Measurements from ENCODE around the gene MTTP.

MTTP gene

GRCh38 chr4:99633772-99634171 lies 59.1 kb downstream of the MTTP start:
- Histone ChIP-seq H2AK5ac (ENCODE audit: low read length) (no peak overlapping the region), H3K27ac (ENCODE audit: low read depth, low read length) (no peak overlapping the region), H3K36me3 (ENCODE audit: control insufficient read depth in 1 of 2, insufficient read depth in 2 of 2, low read length in 2 of 2) (no peaks in the 10 kb centered on the region), H3K9ac (ENCODE audit: low read length) (no peak overlapping the region), H2AFZ (ENCODE audit: insufficient read depth, low read length, poor library complexity) (no peak overlapping the region), H4K8ac (ENCODE audit: low read depth, low read length) (no peak overlapping the region), H3K79me2 (ENCODE audit: control insufficient read depth, insufficient read depth, low read length, poor library complexity) (no peaks in the 10 kb centered on the region), H3K27me3 (ENCODE audit: insufficient read depth, low read length) (no peaks in the 10 kb centered on the region), H3K23ac (ENCODE audit: low read length) (no peak overlapping the region), H4K12ac (ENCODE audit: low read depth, low read length) (no peak overlapping the region), H4K91ac (ENCODE audit: low read depth, low read length) (no peak overlapping the region), H2BK12ac (ENCODE audit: low read length) (no peak overlapping the region), H3K4me3 (ENCODE audit: low read depth, low read length) (no peak overlapping the region), H3K18ac (ENCODE audit: low read length) (no peak overlapping the region), H3K4me1 (ENCODE audit: control insufficient read depth in 1 of 2, insufficient read depth in 2 of 2, low read length in 2 of 2) (no peaks in the 10 kb centered on the region), H2BK120ac (ENCODE audit: insufficient read depth, low read length, poor library complexity) (no peak overlapping the region), H2BK5ac (ENCODE audit: low read depth, low read length, poor library complexity) (no peak overlapping the region), H3K9me3 (ENCODE audit: insufficient read depth, low read depth, low read length) (no peaks in the 10 kb centered on the region), H3K79me1 (ENCODE audit: low read length) (no peaks in the 10 kb centered on the region), H3K14ac (ENCODE audit: low read length) (no peak overlapping the region), H3K4ac (ENCODE audit: low read depth, low read length) (no peak overlapping the region), H3K4me2 (ENCODE audit: low read length) (no peak overlapping the region)
- no CpG with 5 or more reads among the region's 14 CpGs for WGBS (ENCODE audit: extremely low coverage, insufficient coverage, insufficient read length)
- DNase-seq: peak in 1 of 2 donors; percentile 31

- H3K14ac ChIP-seq (ENCODE audit: low read length): no peak overlapping the region
- no peak overlapping the region for H2BK120ac ChIP-seq (ENCODE audit: insufficient read depth, low read length, poor library complexity)
- no peaks in the 10 kb centered on the region for H3K79me2 ChIP-seq (ENCODE audit: control insufficient read depth, insufficient read depth, low read length, poor library complexity)
- H3K27ac ChIP-seq (ENCODE audit: low read depth, low read length): no peak overlapping the region
- no peak overlapping the region for H3K4me3 ChIP-seq (ENCODE audit: low read depth, low read length)
- no peaks in the 10 kb centered on the region for H3K4me1 ChIP-seq (ENCODE audit: control insufficient read depth in 1 of 2, insufficient read depth in 2 of 2, low read length in 2 of 2)
- no peak overlapping the region for H2BK12ac ChIP-seq (ENCODE audit: low read length)
- no peak overlapping the region for H3K4me2 ChIP-seq (ENCODE audit: low read length)
- no peak overlapping the region for H4K12ac ChIP-seq (ENCODE audit: low read depth, low read length)
- no peaks in the 10 kb centered on the region for H3K36me3 ChIP-seq (ENCODE audit: control insufficient read depth in 1 of 2, insufficient read depth in 2 of 2, low read length in 2 of 2)
- no peaks in the 10 kb centered on the region for H3K79me1 ChIP-seq (ENCODE audit: low read length)
- DNase-seq: no peak
- no peak overlapping the region for H3K4ac ChIP-seq (ENCODE audit: low read depth, low read length)
- no peaks in the 10 kb centered on the region for H3K9me3 ChIP-seq (ENCODE audit: insufficient read depth, low read depth, low read length)
- H4K91ac ChIP-seq (ENCODE audit: low read depth, low read length): no peak overlapping the region
- H3K9ac ChIP-seq (ENCODE audit: low read length): no peak overlapping the region
- H3K27me3 ChIP-seq (ENCODE audit: insufficient read depth, low read length): no peaks in the 10 kb centered on the region
- no peak overlapping the region for H4K8ac ChIP-seq (ENCODE audit: low read depth, low read length)
- WGBS (ENCODE audit: extremely low coverage, insufficient coverage, insufficient read length): no CpG with 5 or more reads among the region's 1 CpG
- H2BK5ac ChIP-seq (ENCODE audit: low read depth, low read length, poor library complexity): no peak overlapping the region
- H3K23ac ChIP-seq (ENCODE audit: low read length): no peak overlapping the region
- no peak overlapping the region for H3K18ac ChIP-seq (ENCODE audit: low read length)
- no peak overlapping the region for H2AK5ac ChIP-seq (ENCODE audit: low read length)
- no peak overlapping the region for H2AFZ ChIP-seq (ENCODE audit: insufficient read depth, low read length, poor library complexity)
Measured at GRCh38 chr4:99634742-99635360, 60.2 kb downstream of the MTTP start.

- Histone ChIP-seq H3K14ac (ENCODE audit: low read length) (no peak overlapping the region), H4K8ac (ENCODE audit: low read depth, low read length) (no peak overlapping the region), H3K4me1 (ENCODE audit: control insufficient read depth in 1 of 2, insufficient read depth in 2 of 2, low read length in 2 of 2) (no peaks in the 10 kb centered on the region), H3K18ac (ENCODE audit: low read length) (no peak overlapping the region), H3K4me2 (ENCODE audit: low read length) (no peak overlapping the region), H3K9me3 (ENCODE audit: insufficient read depth, low read depth, low read length) (no peaks in the 10 kb centered on the region), H3K9ac (ENCODE audit: low read length) (no peak overlapping the region), H3K36me3 (ENCODE audit: control insufficient read depth in 1 of 2, insufficient read depth in 2 of 2, low read length in 2 of 2) (no peaks in the 10 kb centered on the region), H3K27ac (ENCODE audit: low read depth, low read length) (no peak overlapping the region), H2AK5ac (ENCODE audit: low read length) (no peak overlapping the region), H3K4ac (ENCODE audit: low read depth, low read length) (no peak overlapping the region), H3K4me3 (ENCODE audit: low read depth, low read length) (no peak overlapping the region), H3K79me2 (ENCODE audit: control insufficient read depth, insufficient read depth, low read length, poor library complexity) (no peaks in the 10 kb centered on the region), H4K12ac (ENCODE audit: low read depth, low read length) (no peak overlapping the region), H2AFZ (ENCODE audit: insufficient read depth, low read length, poor library complexity) (no peak overlapping the region), H2BK12ac (ENCODE audit: low read length) (no peak overlapping the region), H4K91ac (ENCODE audit: low read depth, low read length) (no peak overlapping the region), H3K27me3 (ENCODE audit: insufficient read depth, low read length) (no peaks in the 10 kb centered on the region), H2BK120ac (ENCODE audit: insufficient read depth, low read length, poor library complexity) (no peak overlapping the region), H3K23ac (ENCODE audit: low read length) (no peak overlapping the region), H3K79me1 (ENCODE audit: low read length) (no peaks in the 10 kb centered on the region), H2BK5ac (ENCODE audit: low read depth, low read length, poor library complexity) (no peak overlapping the region)
- WGBS (ENCODE audit: extremely low coverage, insufficient coverage, insufficient read length): no CpG with 5 or more reads among the region's 3 CpGs
- no peak for DNase-seq
Measured at GRCh38 chr4:99635601-99636000, 61.0 kb downstream of the MTTP start.

DNA sequence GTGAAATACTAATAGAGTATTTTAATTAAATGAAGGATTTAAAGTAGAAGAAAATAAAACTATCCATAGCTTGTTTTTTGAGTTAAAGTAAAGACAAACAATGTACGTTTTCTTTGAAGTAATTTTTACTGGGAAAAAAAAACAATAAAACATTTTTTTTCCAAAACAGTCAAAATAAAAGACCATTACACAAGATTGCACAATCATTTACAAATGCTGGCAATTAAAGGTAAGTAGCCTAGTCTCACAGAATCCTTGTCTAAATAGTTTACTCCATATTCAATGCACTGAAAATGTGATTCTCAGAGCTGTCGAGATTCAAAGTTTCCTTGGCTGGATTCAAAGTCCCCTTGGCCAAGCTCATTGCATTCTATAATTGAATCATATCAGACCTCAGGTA lies 61.8 kb downstream of the MTTP start:
- Histone ChIP-seq H4K91ac (ENCODE audit: low read depth, low read length) (no peak overlapping the region), H3K9ac (ENCODE audit: low read length) (no peak overlapping the region), H3K4me2 (ENCODE audit: low read length) (no peak overlapping the region), H3K27ac (ENCODE audit: low read depth, low read length) (no peak overlapping the region), H3K14ac (ENCODE audit: low read length) (no peak overlapping the region), H2BK120ac (ENCODE audit: insufficient read depth, low read length, poor library complexity) (no peak overlapping the region), H2AK5ac (ENCODE audit: low read length) (no peak overlapping the region), H3K27me3 (ENCODE audit: insufficient read depth, low read length) (no peaks in the 10 kb centered on the region), H2BK5ac (ENCODE audit: low read depth, low read length, poor library complexity) (no peak overlapping the region), H3K4me1 (ENCODE audit: control insufficient read depth in 1 of 2, insufficient read depth in 2 of 2, low read length in 2 of 2) (no peaks in the 10 kb centered on the region), H3K36me3 (ENCODE audit: control insufficient read depth in 1 of 2, insufficient read depth in 2 of 2, low read length in 2 of 2) (no peaks in the 10 kb centered on the region), H2AFZ (ENCODE audit: insufficient read depth, low read length, poor library complexity) (no peak overlapping the region), H3K79me1 (ENCODE audit: low read length) (no peaks in the 10 kb centered on the region), H3K79me2 (ENCODE audit: control insufficient read depth, insufficient read depth, low read length, poor library complexity) (no peaks in the 10 kb centered on the region), H3K23ac (ENCODE audit: low read length) (no peak overlapping the region), H4K8ac (ENCODE audit: low read depth, low read length) (no peak overlapping the region), H4K12ac (ENCODE audit: low read depth, low read length) (no peak overlapping the region), H3K9me3 (ENCODE audit: insufficient read depth, low read depth, low read length) (no peaks in the 10 kb centered on the region), H3K18ac (ENCODE audit: low read length) (no peak overlapping the region), H2BK12ac (ENCODE audit: low read length) (no peak overlapping the region), H3K4me3 (ENCODE audit: low read depth, low read length) (no peak overlapping the region), H3K4ac (ENCODE audit: low read depth, low read length) (no peak overlapping the region)
- DNase-seq: no peak
- WGBS (ENCODE audit: extremely low coverage, insufficient coverage, insufficient read length): no CpG with 5 or more reads among the region's 2 CpGs
